Chondrocyte (in vitro differentiated cells): ENCODE results near the gene INPP4B. TPM values are rescaled to one million over a fixed set of nuclear protein-coding genes. Genes with fewer than 3 reads are reported as not detected.

Experiments
- DNase-seq: peaks from one replicate; pipeline ENCODE4 v3.0.0; 2021; ENCODE audit warnings: mixed read lengths, low spot score
- H3K27ac Mint-ChIP-seq: one replicate; pipeline ENCODE4 v1.8.0; 2021; ENCODE audit warnings: mild to moderate bottlenecking, moderate library complexity, mixed read lengths; ENCODE audit not compliant: unreplicated experiment
- H3K27me3 Mint-ChIP-seq: 2 replicates; pipeline ENCODE4 v1.8.0; 2021; ENCODE audit warnings: low read depth, mixed read lengths
- H3K36me3 Mint-ChIP-seq: 2 replicates; pipeline ENCODE4 v1.8.0; 2021; ENCODE audit warnings: low read depth, mixed read lengths
- H3K4me1 Mint-ChIP-seq: 2 replicates; pipeline ENCODE4 v1.8.0; 2021; ENCODE audit warnings: low read depth, mild to moderate bottlenecking, mixed read lengths
- H3K4me3 Mint-ChIP-seq: one replicate; pipeline ENCODE4 v1.8.0; 2021; ENCODE audit warnings: mild to moderate bottlenecking, moderate library complexity, mixed read lengths; ENCODE audit not compliant: unreplicated experiment
- H3K9me3 Mint-ChIP-seq: 2 replicates; pipeline ENCODE4 v1.8.0; 2021; ENCODE audit warnings: low read depth, mixed read lengths
- total RNA-seq: library from RNA; stranded (reverse); gene quantifications from 3 replicates; pipeline ENCODE4 v1.2.1, GENCODE V29; 2021
- TF ChIP-seq, protein P1 (sequence below): fragments of 200-600 bp; sonication (generic); IDR thresholded peaks from 2 replicates; pipeline ENCODE4 v1.5.0; 2021; ENCODE audit warnings: antibody characterized with exemption, mild to moderate bottlenecking, moderate library complexity

INPP4B gene
- total RNA-seq, 1 donor from 2014 or later: 30.0 TPM

DNA sequence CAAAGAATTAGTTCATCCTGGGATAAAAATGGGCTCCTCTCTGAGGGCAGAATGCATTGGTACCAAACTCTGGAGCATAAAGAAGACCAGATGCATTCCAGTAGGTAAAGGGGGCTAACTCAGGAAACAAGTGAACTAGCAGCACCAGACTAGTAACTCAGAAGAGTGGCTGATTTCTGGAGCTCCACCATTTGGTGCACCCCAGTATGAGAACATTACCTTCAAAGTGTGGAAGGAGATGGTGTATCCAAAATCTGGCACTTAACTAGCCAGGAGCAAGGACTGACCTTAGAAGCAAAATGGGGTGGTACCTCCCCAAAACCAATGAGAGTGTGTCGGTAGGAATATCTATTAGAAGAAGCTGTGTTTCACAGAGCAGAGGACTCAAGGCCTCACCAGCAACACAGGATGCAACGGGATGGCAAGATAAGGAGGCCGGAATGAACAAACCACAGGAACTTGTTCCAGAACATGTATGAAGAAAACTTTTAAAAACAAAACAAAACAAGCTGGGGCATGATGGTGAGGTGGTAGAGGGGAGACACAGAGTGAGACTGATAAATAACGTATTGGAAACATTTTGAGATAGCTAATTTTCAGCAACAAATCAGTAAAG lies 142.3 kb downstream of the INPP4B start:
- Mint-ChIP-seq H3K9me3 (no peaks in the 10 kb centered on the region), H3K27me3 (no peaks in the 10 kb centered on the region), H3K27ac (no peak overlapping the region), H3K4me1 (no peaks in the 10 kb centered on the region), H3K4me3 (no peak overlapping the region), H3K36me3 (no peaks in the 10 kb centered on the region)
- no peak for DNase-seq
- TF ChIP-seq, protein P1, sequence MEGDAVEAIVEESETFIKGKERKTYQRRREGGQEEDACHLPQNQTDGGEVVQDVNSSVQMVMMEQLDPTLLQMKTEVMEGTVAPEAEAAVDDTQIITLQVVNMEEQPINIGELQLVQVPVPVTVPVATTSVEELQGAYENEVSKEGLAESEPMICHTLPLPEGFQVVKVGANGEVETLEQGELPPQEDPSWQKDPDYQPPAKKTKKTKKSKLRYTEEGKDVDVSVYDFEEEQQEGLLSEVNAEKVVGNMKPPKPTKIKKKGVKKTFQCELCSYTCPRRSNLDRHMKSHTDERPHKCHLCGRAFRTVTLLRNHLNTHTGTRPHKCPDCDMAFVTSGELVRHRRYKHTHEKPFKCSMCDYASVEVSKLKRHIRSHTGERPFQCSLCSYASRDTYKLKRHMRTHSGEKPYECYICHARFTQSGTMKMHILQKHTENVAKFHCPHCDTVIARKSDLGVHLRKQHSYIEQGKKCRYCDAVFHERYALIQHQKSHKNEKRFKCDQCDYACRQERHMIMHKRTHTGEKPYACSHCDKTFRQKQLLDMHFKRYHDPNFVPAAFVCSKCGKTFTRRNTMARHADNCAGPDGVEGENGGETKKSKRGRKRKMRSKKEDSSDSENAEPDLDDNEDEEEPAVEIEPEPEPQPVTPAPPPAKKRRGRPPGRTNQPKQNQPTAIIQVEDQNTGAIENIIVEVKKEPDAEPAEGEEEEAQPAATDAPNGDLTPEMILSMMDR: no peak

DNA sequence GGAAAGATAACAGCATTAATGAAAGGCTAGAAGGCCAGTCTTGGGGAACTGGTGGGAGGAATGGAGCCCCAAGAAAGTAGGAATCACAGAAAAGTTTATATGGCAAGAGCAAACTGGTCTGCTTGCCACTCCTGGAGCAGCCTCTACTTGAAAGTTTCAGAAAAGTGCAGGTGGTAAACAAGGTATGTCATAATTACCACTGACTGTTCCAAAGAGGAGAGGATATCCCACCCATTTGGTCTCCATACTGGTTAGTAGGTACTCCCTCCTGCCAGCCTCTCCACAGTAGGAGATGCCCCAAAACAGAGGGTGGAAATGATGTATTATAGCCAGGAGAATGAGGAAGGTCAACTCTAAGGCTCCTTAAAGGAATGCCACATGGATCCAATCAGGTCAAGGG lies 145.1 kb downstream of the INPP4B start:
- Mint-ChIP-seq H3K27me3 (no peaks in the 10 kb centered on the region), H3K4me3 (no peak overlapping the region), H3K36me3 (no peaks in the 10 kb centered on the region), H3K9me3 (no peaks in the 10 kb centered on the region), H3K27ac (no peak overlapping the region), H3K4me1 (peaks cover 7% of the 10 kb centered on the region)
- TF ChIP-seq, protein P1: no peak
- DNase-seq: no peak

DNA sequence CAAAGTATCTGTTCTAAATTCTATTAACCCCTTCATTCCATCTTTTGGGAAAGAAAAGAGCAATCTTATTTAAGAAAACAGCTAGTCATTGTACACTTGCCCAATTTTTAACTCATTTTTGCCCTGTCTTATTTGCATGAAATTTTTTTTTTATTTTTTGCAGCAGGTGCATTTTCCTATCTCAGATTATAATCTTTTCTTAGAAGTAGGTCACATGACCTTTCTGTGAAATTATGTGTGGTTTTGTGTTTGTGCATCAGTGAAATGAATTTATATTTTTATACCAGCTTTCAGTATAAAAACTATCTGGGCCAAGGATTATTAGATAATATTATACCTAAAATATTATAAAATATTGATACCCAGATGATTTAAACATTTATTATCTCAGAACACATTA lies 145.6 kb downstream of the INPP4B start:
- no peaks in the 10 kb centered on the region for H3K9me3 Mint-ChIP-seq
- H3K27me3 Mint-ChIP-seq: no peaks in the 10 kb centered on the region
- H3K36me3 Mint-ChIP-seq: no peaks in the 10 kb centered on the region
- no peak overlapping the region for H3K27ac Mint-ChIP-seq
- TF ChIP-seq, protein P1: no peak
- no peak for DNase-seq
- H3K4me3 Mint-ChIP-seq: no peak overlapping the region
- peaks cover 7% of the 10 kb centered on the region for H3K4me1 Mint-ChIP-seq

DNA sequence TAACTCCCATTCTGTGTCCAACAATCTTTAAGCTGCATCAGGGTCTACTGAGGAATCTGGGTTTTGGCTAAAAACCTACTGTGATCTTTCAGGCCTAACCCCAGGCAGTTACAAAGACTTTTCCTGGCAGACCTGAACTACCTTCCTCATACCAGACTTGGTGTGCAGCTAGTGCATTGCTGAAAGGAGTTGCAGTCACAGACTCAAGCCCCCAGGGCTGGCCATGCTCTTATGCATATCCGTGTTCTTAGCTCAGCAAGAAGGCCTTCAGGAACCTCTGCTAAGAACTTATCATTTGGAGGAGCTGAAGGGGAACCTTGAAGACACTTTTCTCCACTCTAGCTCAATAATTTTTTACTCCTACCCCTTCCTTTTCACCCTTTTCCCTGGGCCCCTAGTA lies 147.5 kb downstream of the INPP4B start:
- Mint-ChIP-seq H3K4me1 (peaks cover 7% of the 10 kb centered on the region), H3K9me3 (no peaks in the 10 kb centered on the region), H3K27ac (no peak overlapping the region), H3K27me3 (no peaks in the 10 kb centered on the region), H3K4me3 (no peak overlapping the region), H3K36me3 (no peaks in the 10 kb centered on the region)
- TF ChIP-seq, protein P1: no peak
- DNase-seq: no peak

DNA sequence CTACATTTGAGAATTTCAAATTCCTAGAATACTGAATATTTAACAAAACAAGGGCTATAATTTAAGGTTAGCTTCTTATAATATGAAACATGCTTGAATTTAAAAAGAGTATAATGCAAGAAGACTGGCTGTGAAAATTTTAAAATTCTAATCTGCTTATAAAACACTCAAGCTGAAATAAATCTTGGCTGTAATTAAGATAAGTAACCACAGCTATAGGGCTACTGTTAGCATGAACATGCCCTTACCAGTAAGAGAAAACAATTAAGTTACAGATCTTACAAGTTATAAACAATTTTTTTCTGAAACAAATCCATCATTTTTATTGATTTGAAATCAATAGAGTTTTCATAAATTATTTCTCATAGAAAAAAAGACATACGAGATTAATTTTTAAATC lies 148.2 kb downstream of the INPP4B start:
- no peak for DNase-seq
- Mint-ChIP-seq H3K27me3 (no peaks in the 10 kb centered on the region), H3K4me1 (peaks cover 7% of the 10 kb centered on the region), H3K9me3 (no peaks in the 10 kb centered on the region), H3K27ac (no peak overlapping the region), H3K4me3 (no peak overlapping the region), H3K36me3 (no peaks in the 10 kb centered on the region)
- TF ChIP-seq, protein P1: no peak
